GM21786 (cell line): ENCODE measurements around the gene LMAN1.

ENCODE experiments used
- ATAC-seq: cut with Tn5 transposase; IDR thresholded peaks from one replicate; pipeline ENCODE4 v1.9.1; 2021; ENCODE audit not compliant: unreplicated experiment

Gene LMAN1

GRCh38 chr18:59306640-59307039 is 52.4 kb downstream of the LMAN1 start:
- no peak for ATAC-seq

DNA sequence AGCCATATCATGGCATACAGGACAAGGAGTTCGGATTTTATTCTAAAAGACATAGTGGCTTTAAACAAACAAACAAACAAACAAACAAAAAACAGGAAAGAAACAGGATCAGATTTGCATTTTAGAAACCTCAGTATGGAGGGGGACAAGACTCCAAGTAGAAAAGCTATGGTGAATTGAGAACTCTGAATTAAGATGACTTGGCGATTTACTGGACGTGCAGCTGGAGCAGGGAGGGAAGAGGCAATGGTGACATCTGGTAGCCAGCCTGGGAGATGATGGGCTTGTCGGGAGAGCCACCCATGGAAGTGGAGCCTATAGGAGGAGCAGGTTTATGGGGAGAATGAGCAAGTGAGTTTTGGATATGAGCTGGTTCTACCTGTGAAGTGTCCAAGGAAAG is 53.8 kb downstream of the LMAN1 start:
- ATAC-seq, result no peak

GRCh38 chr18:59303656-59304195 is 55.3 kb downstream of the LMAN1 start:
- no peak for ATAC-seq

- no peak for ATAC-seq
These were observed 56.1 kb downstream of the LMAN1 start for GRCh38 chr18:59303006-59303405.

DNA sequence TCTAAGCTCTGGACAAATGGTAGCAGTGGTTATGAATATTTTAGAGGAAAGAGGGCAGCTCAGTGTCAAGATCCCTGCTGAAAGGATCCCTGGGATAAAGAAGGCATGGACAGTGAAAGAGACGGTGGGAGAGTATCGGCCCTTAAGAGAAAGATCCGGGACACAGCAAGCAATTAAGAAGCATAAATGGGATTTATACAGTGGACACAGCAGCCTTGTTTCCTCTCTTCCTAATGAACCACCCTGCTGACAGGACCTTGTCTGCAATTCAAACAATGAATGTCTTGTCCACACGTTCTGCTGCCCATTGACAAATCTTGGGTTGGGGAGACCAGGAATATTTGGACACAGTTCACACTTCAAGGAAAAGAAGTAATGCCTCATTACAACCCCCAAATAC is 57.1 kb downstream of the LMAN1 start:
- no peak for ATAC-seq

DNA sequence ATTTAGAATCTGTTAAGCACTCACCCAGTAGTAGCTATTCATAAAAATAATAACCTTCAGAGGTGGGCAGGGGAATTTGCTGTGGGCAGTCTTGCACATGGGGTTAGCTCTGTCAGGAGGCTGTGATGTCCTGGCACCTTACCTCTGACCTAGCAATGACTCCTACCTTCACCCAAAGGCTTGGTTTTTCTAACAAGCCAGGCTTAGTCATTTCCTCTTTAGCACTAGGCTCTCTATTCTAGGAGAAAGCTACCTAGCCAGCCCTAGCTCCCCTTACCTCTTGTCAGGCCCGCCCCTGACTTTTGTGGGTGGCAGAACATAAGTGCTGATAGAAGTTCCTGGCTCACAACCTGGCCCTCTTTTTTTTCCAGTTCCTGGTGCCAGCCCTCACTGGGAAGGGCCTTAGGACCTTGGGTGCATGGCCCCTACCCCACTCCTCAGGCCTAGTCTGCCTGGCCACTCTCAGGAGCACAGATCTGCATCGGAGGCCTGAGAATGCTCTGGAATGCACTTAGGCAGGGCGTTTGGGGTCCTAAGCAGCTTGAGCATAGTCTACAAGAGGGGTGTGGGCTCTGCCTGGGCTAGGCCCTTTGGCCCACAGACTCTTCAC is 58.3 kb downstream of the LMAN1 start:
- ATAC-seq, result no peak

DNA sequence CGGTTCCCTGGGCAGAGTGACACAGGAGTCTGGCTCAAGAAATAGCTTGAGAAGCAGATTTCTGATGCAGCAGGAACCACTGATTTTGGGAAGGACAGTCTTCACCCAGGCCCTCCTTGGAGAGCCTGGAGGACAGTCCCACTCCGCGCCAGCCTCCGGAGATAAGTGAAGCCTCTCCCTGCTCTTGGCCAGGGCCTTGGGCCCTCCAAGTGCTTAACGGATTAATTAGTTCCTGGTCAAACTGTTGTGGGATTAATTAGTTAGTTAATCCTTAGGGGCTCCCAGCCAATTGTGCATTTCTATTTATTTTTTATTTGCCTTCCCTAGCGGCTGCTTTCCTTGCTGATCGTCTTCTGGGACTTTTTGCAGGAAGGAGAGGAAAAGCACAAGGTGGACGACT is 60.2 kb downstream of the LMAN1 start:
- ATAC-seq, result no peak

DNA sequence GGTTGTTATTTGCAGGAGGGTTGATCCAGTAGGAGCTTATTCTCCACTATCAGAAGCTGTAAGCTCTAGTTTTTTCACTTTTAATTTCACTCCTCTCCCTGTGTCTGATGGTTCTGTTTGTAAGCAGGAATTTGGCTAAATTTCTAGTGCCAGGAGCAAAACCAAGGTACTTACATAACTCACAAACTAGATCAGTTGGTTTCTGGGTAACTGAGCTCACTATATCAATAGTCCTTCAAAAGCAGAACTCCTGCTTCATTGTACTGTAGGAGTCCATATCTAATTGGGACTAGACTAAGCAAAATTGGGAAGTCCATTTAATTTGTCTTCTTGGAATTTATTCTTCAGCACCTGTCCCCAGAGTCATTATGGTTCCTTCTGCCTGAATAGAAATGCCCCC is 65.7 kb downstream of the LMAN1 start:
- ATAC-seq, result no peak

DNA sequence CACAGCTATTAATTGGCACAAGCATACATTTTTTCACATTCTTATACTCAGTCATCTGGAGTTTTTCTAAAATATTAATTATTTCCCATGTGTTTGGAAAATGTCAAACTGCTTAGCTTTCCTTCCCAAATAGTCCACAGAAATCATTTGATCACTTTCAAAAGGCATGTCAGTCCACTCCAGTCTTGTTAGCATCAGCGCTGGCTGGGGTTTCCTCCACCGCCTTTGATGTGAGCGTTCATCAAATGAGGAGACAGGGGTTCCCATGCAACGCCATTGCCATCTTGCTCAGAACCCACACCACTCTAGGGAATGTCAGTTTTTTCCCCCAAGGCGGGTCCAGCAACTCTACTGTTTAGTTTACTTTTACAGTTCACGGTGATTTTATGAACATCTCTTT is 72.7 kb downstream of the LMAN1 start:
- ATAC-seq, result no peak

DNA sequence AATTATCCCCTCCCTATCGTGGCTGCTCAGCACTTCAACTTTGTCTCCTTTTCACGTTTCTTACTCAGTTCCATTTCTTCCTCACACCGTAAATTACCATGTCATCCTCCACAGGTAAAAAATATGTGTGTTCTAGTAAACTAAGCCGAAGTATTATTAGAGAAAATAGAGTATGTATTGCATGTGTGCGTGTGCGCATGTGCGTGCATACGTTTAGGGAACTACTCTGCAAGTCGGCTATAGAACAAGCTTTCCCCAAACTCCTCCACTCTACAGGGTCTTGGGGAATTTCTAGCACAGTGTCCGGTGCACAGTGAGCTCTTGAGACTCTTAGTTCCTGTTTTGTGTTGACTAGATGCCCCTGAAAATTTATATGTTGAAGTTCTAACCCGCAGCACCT is 76.7 kb downstream of the LMAN1 start:
- ATAC-seq, result no peak

DNA sequence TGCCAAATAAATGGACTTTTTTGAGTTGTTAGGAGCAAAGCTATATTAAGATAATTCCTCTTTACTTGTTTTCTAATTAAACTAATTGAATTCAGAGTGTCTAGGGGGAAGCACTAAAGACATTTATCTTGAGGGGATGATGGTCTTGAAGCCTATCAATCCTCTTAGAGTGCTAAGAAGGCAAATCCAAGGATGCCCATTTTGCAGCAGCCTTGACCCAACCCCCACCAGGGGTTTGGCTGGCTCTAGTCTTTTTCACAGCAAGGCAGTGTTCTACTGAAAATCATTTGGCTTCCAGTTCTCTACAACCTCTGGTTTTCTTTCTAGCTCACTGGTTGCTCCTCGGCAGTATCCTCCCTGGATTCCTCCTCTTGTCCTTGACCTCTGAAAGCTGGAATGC is 79.3 kb downstream of the LMAN1 start:
- no peak for ATAC-seq

- no peak for ATAC-seq
These were observed 79.9 kb downstream of the LMAN1 start for GRCh38 chr18:59279193-59279592.

DNA sequence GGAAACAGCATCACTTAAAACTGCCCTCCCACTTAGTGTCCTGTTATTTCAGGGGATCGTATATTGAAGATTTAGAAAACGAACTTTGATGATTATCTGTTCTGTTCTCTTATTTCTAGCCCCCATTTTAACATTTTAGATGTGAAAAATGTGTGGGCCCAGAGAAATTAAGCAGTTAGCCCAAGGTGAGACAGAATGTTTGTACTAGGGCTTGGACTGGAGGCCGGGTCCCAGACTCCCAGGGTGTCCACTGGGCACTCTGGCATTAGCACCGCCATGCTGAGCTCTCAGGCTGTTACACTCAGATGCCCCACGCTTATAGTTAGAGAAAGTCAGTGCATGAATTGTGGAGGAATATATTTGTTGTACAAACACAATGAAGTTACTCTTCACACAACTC is 80.3 kb downstream of the LMAN1 start:
- no peak for ATAC-seq
